Activated CD8-positive, alpha-beta T cell treated with anti-CD3 and anti-CD28 coated beads for 36 hours (primary cell): Measurements from ENCODE around the gene NPTX1. TPM values are rescaled to one million over a fixed set of nuclear protein-coding genes. Genes with fewer than 3 reads are reported as not detected.

Experiments
- ATAC-seq: fragments of 200-7000 bp; cut with Tn5 transposase; one replicate; pipeline ENCODE4 v1.10.0; 2021; ENCODE audit warnings: mild to moderate bottlenecking, moderate library complexity
- CTCF ChIA-PET: fragments of 350-600 bp; sonication (Branson Sonifier 250); formaldehyde crosslinking; loops from one replicate; lab custom pipeline; 2021; ENCODE audit warnings: antibody characterized with exemption; lab: Charles Lee
- POLR2A ChIA-PET: fragments of 350-600 bp; sonication (Branson Sonifier 250); formaldehyde crosslinking; loops from one replicate; lab custom pipeline; 2021; ENCODE audit warnings: antibody characterized with exemption; lab: Charles Lee
- DNase-seq: peaks from one replicate; pipeline ENCODE4 v3.0.0-alpha.2; 2020
- H3K27ac Mint-ChIP-seq: one replicate; pipeline ENCODE4 v1.8.0; 2021; ENCODE audit warnings: mild to moderate bottlenecking, mixed read lengths
- H3K27me3 Mint-ChIP-seq: one replicate; pipeline ENCODE4 v1.8.0; 2021; ENCODE audit warnings: mixed read lengths
- H3K36me3 Mint-ChIP-seq: one replicate; pipeline ENCODE4 v1.8.0; 2021; ENCODE audit warnings: low read depth, mixed read lengths
- H3K4me1 Mint-ChIP-seq: one replicate; pipeline ENCODE4 v1.8.0; 2021; ENCODE audit warnings: low read depth, mixed read lengths
- H3K4me3 Mint-ChIP-seq: one replicate; pipeline ENCODE4 v1.8.0; 2021; ENCODE audit warnings: mild to moderate bottlenecking, moderate library complexity, mixed read lengths
- H3K9me3 Mint-ChIP-seq: one replicate; pipeline ENCODE4 v1.8.0; 2021; ENCODE audit warnings: mixed read lengths
- CTCF ChIP-seq: fragments of 200-600 bp; IDR thresholded peaks from one replicate; pipeline ENCODE4 v1.8.0; 2022; ENCODE audit warnings: antibody characterized with exemption, mild to moderate bottlenecking
- intact Hi-C: fragments of 100-400 bp; cut with micrococcal nuclease; formaldehyde crosslinking; loops from one replicate; pipeline ENCODE4 v1.10.0; 2022
- total RNA-seq, 2 experiments: library from RNA; stranded (reverse); gene quantifications; one replicate each; pipeline ENCODE4 v1.2.3, GENCODE V29; 2021

NPTX1 gene
- total RNA-seq, 2 experiments from 2014 or later = 3.4 to 5.1 TPM

DNA sequence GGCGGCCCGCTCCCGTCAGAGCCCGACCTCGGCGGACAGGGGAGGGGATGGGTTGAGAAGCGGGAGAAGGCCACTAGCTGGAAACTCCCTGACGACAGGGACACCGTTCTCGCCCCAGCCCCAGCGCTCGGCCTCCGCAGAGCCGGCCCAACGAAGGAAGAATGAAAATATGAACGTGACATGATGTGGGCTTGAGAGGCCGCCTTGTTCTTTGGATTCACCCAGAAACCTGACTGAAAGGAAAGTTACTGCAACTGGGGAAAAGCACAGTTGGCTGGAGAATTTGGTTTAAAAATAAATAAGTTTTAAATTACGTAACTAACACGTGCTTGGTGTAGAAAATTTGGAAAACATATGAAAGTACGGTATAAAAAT lies 21.1 kb downstream of the NPTX1 start:
- ATAC-seq (peak; percentile 20), DNase-seq (peak; percentile 56)
- no peaks in the 10 kb centered on the region for H3K9me3 Mint-ChIP-seq
- peak overlapping the region; percentile 99 for H3K4me3 Mint-ChIP-seq
- peak overlapping the region; percentile 92 for H3K27ac Mint-ChIP-seq
- peaks cover 28% of the 10 kb centered on the region for H3K4me1 Mint-ChIP-seq
- ChIA-PET CTCF (interaction anchor here (1.0 to 2.0 kb wide), 4 partner anchors 20 to 444 kb away, joined by 3 to 11 read pairs (median 6); no protein-coding TSS in a partner anchor), POLR2A (interaction anchor here (0.8 to 2.8 kb wide), 16 partner anchors 10 to 444 kb away, joined by 3 to 15 read pairs (median 4); partner anchors contain the start of genes NPTX1 and RPTOR)
- intact Hi-C loops = no loop called here
- peaks cover 24% of the 10 kb centered on the region for H3K27me3 Mint-ChIP-seq
- no peak for TF ChIP-seq CTCF
- H3K36me3 Mint-ChIP-seq = peaks cover 5% of the 10 kb centered on the region

GRCh38 chr17:80454557-80455335 lies 21.7 kb downstream of the NPTX1 start:
- intact Hi-C loops = no loop called here
- POLR2A ChIA-PET = interaction anchor here (0.6 to 2.8 kb wide), 25 partner anchors 10 to 662 kb away, joined by 3 to 15 read pairs (median 4); partner anchors contain the start of genes NPTX1 and RPTOR
- Mint-ChIP-seq H3K4me3 (peak overlapping the region; percentile 99), H3K9me3 (no peaks in the 10 kb centered on the region), H3K27me3 (peaks cover 24% of the 10 kb centered on the region), H3K36me3 (peaks cover 5% of the 10 kb centered on the region), H3K27ac (peak overlapping the region; percentile 92), H3K4me1 (peaks cover 28% of the 10 kb centered on the region)
- TF ChIP-seq CTCF = no peak
- ATAC-seq = peak; percentile 93
- peak; percentile 97 for DNase-seq
- CTCF ChIA-PET = interaction anchor here (1.0 to 2.0 kb wide), 4 partner anchors 20 to 444 kb away, joined by 3 to 11 read pairs (median 6); no protein-coding TSS in a partner anchor

GRCh38 chr17:80453998-80454556 lies 22.3 kb downstream of the NPTX1 start:
- peaks cover 28% of the 10 kb centered on the region for H3K4me1 Mint-ChIP-seq
- no peaks in the 10 kb centered on the region for H3K9me3 Mint-ChIP-seq
- CTCF ChIA-PET = interaction anchor here (1.6 to 2.0 kb wide), 3 partner anchors 27 to 445 kb away, joined by 4 to 11 read pairs (median 7); no protein-coding TSS in a partner anchor
- ATAC-seq = peak; percentile 0
- peaks cover 17% of the 10 kb centered on the region for H3K27me3 Mint-ChIP-seq
- POLR2A ChIA-PET = interaction anchor here (0.6 to 2.8 kb wide), 21 partner anchors 11 to 663 kb away, joined by 3 to 15 read pairs (median 4); partner anchors contain the start of gene NPTX1
- intact Hi-C loops = no loop called here
- peak overlapping the region; percentile 99 for H3K27ac Mint-ChIP-seq
- peaks cover 5% of the 10 kb centered on the region for H3K36me3 Mint-ChIP-seq
- H3K4me3 Mint-ChIP-seq = peak overlapping the region; percentile 99
- no peak for TF ChIP-seq CTCF
- DNase-seq = peak; percentile 31

GRCh38 chr17:80453126-80453997 lies 23.0 kb downstream of the NPTX1 start:
- ChIA-PET POLR2A (interaction anchor here (0.6 to 2.8 kb wide), 14 partner anchors 10 to 471 kb away, joined by 3 to 15 read pairs (median 4); partner anchors contain the start of gene NPTX1), CTCF (interaction anchor here (0.8 to 1.8 kb wide), 2 partner anchors 26 to 446 kb away, joined by 3 to 4 read pairs; no protein-coding TSS in a partner anchor)
- Mint-ChIP-seq H3K27ac (peak overlapping the region; percentile 99), H3K9me3 (no peaks in the 10 kb centered on the region), H3K4me1 (peaks cover 28% of the 10 kb centered on the region), H3K4me3 (peak overlapping the region; percentile 99), H3K36me3 (peaks cover 5% of the 10 kb centered on the region), H3K27me3 (peaks cover 11% of the 10 kb centered on the region)
- TF ChIP-seq CTCF = no peak
- intact Hi-C loops = no loop called here
- ATAC-seq (no peak), DNase-seq (no peak)
